ENCODE results near the gene EPB41L4B.

The EPB41L4B gene

DNA sequence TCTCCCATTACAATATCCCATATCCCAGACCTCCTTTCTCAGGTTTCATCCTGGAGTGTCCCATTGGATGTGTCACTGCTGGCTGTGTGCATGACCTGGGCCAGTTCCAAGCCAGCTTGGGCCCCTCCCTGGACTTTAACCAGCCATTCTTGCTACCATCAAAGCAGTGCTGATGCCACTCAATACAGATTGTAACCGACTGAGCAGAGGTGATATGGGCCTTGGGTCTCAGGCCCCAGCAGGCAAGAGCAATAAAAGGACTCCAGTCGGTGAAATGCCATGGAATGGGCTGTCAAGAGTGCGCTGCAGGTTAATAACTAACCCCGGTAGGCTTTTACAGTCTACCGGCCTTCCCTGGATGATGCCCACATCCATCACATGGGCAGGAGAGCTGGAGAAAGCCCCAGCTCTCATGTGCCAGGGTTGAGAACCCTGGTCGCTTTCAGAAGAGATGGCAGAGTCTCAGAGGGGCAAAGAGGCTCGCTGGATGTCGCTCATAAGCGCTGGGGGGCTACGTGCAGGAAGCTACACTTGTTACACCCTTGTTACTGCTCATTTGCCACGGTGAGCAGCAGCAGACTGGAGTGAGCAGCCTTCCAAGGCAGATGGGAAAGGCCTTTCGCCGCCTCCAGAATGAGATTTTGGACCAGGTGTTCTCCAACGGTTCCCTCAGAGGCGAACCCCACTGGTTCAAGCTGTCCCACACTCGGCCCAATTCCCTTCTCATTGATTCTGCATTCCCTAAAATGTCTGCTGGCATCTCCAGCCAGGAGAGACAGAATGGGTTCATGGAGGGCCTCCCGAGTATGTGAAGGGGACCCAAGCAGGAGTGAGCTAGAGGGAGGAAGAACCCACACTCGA is 13.2 kb downstream of the EPB41L4B start:
- peaks cover 6% of the 10 kb centered on the region for H3K4me1 ChIP-seq (ENCODE audit: control insufficient read depth, insufficient read depth, low read length)
- H3K27ac ChIP-seq (ENCODE audit: low read depth, low read length), result no peak overlapping the region
- no peak overlapping the region for H3K4me3 ChIP-seq (ENCODE audit: low read length)
- H3K36me3 ChIP-seq (ENCODE audit: control insufficient read depth, insufficient read depth, low read length), result no peaks in the 10 kb centered on the region
- no peaks in the 10 kb centered on the region for H3K27me3 ChIP-seq (ENCODE audit: control insufficient read depth, insufficient read depth, low read length)
- no peak overlapping the region for H3K9ac ChIP-seq (ENCODE audit: low read length)

GRCh38 chr9:109305801-109306200 is 15.1 kb downstream of the EPB41L4B start:
- Histone ChIP-seq H3K9ac (ENCODE audit: low read length) (no peak overlapping the region), H3K36me3 (ENCODE audit: control insufficient read depth, insufficient read depth, low read length) (no peaks in the 10 kb centered on the region), H3K4me3 (ENCODE audit: low read length) (no peak overlapping the region), H3K27ac (ENCODE audit: low read depth, low read length) (no peak overlapping the region), H3K4me1 (ENCODE audit: control insufficient read depth, insufficient read depth, low read length) (peaks cover 5% of the 10 kb centered on the region), H3K27me3 (ENCODE audit: control insufficient read depth, insufficient read depth, low read length) (no peaks in the 10 kb centered on the region)

GRCh38 chr9:109304347-109304746 is 16.5 kb downstream of the EPB41L4B start:
- H3K4me3 ChIP-seq (ENCODE audit: low read length), result no peak overlapping the region
- no peak overlapping the region for H3K27ac ChIP-seq (ENCODE audit: low read depth, low read length)
- no peak overlapping the region for H3K9ac ChIP-seq (ENCODE audit: low read length)

DNA sequence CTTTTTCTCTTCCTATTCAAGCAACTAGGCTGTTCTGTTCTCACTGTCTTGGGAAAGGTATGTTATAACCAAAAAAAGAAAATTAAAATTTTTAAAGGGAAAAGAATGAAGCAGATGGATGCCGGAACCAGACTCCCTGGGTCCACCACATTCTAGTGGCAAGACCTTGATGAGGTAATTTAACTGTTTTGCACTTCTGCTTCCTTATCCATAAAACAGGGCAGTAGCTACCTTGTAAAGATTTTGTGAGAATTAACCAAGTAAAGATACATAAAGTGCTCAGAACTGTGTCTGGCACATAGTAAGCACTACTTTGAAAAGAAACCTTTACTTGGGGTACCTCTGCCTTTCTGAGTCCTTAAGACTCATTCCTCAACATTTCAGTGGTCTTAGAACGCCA is 17.0 kb downstream of the EPB41L4B start:
- Histone ChIP-seq H3K4me3 (ENCODE audit: low read length) (no peak overlapping the region), H3K27me3 (ENCODE audit: control insufficient read depth, insufficient read depth, low read length) (no peaks in the 10 kb centered on the region), H3K4me1 (ENCODE audit: control insufficient read depth, insufficient read depth, low read length) (no peaks in the 10 kb centered on the region), H3K27ac (ENCODE audit: low read depth, low read length) (no peak overlapping the region), H3K36me3 (ENCODE audit: control insufficient read depth, insufficient read depth, low read length) (no peaks in the 10 kb centered on the region), H3K9ac (ENCODE audit: low read length) (no peak overlapping the region)

More at GRCh38 chr9:109304347-109304746, 16.5 kb downstream of the EPB41L4B start:
- no peaks in the 10 kb centered on the region for H3K27me3 ChIP-seq (ENCODE audit: control insufficient read depth, insufficient read depth, low read length)
- H3K36me3 ChIP-seq (ENCODE audit: control insufficient read depth, insufficient read depth, low read length), result no peaks in the 10 kb centered on the region
- no peaks in the 10 kb centered on the region for H3K4me1 ChIP-seq (ENCODE audit: control insufficient read depth, insufficient read depth, low read length)

GRCh38 chr9:109302606-109303005 is 18.3 kb downstream of the EPB41L4B start:
- no peak overlapping the region for H3K4me3 ChIP-seq (ENCODE audit: low read length)
- no peak overlapping the region for H3K27ac ChIP-seq (ENCODE audit: low read depth, low read length)
- H3K4me1 ChIP-seq (ENCODE audit: control insufficient read depth, insufficient read depth, low read length), result no peaks in the 10 kb centered on the region
- H3K36me3 ChIP-seq (ENCODE audit: control insufficient read depth, insufficient read depth, low read length), result no peaks in the 10 kb centered on the region
- H3K27me3 ChIP-seq (ENCODE audit: control insufficient read depth, insufficient read depth, low read length), result no peaks in the 10 kb centered on the region
- no peak overlapping the region for H3K9ac ChIP-seq (ENCODE audit: low read length)

- no peaks in the 10 kb centered on the region for H3K36me3 ChIP-seq (ENCODE audit: control insufficient read depth, insufficient read depth, low read length)
- H3K4me1 ChIP-seq (ENCODE audit: control insufficient read depth, insufficient read depth, low read length), result no peaks in the 10 kb centered on the region
- no peak overlapping the region for H3K9ac ChIP-seq (ENCODE audit: low read length)
- H3K27ac ChIP-seq (ENCODE audit: low read depth, low read length), result no peak overlapping the region
- no peaks in the 10 kb centered on the region for H3K27me3 ChIP-seq (ENCODE audit: control insufficient read depth, insufficient read depth, low read length)
- no peak overlapping the region for H3K4me3 ChIP-seq (ENCODE audit: low read length)
These were observed 19.8 kb downstream of the EPB41L4B start for GRCh38 chr9:109301012-109301411.

GRCh38 chr9:109299891-109300290 is 21.0 kb downstream of the EPB41L4B start:
- Histone ChIP-seq H3K4me3 (ENCODE audit: low read length) (no peak overlapping the region), H3K36me3 (ENCODE audit: control insufficient read depth, insufficient read depth, low read length) (no peaks in the 10 kb centered on the region), H3K4me1 (ENCODE audit: control insufficient read depth, insufficient read depth, low read length) (no peaks in the 10 kb centered on the region), H3K9ac (ENCODE audit: low read length) (no peak overlapping the region), H3K27me3 (ENCODE audit: control insufficient read depth, insufficient read depth, low read length) (no peaks in the 10 kb centered on the region), H3K27ac (ENCODE audit: low read depth, low read length) (no peak overlapping the region)

GRCh38 chr9:109297899-109298298 is 23.0 kb downstream of the EPB41L4B start:
- no peak overlapping the region for H3K9ac ChIP-seq (ENCODE audit: low read length)
- no peaks in the 10 kb centered on the region for H3K36me3 ChIP-seq (ENCODE audit: control insufficient read depth, insufficient read depth, low read length)
- no peak overlapping the region for H3K27ac ChIP-seq (ENCODE audit: low read depth, low read length)
- H3K4me1 ChIP-seq (ENCODE audit: control insufficient read depth, insufficient read depth, low read length), result no peaks in the 10 kb centered on the region
- H3K27me3 ChIP-seq (ENCODE audit: control insufficient read depth, insufficient read depth, low read length), result no peaks in the 10 kb centered on the region
- H3K4me3 ChIP-seq (ENCODE audit: low read length), result no peak overlapping the region

GRCh38 chr9:109295221-109296130 is 25.4 kb downstream of the EPB41L4B start:
- no peak overlapping the region for H3K27ac ChIP-seq (ENCODE audit: low read depth, low read length)
- H3K9ac ChIP-seq (ENCODE audit: low read length), result no peak overlapping the region
- H3K36me3 ChIP-seq (ENCODE audit: control insufficient read depth, insufficient read depth, low read length), result no peaks in the 10 kb centered on the region
- no peaks in the 10 kb centered on the region for H3K27me3 ChIP-seq (ENCODE audit: control insufficient read depth, insufficient read depth, low read length)
- no peaks in the 10 kb centered on the region for H3K4me1 ChIP-seq (ENCODE audit: control insufficient read depth, insufficient read depth, low read length)
- no peak overlapping the region for H3K4me3 ChIP-seq (ENCODE audit: low read length)

- Histone ChIP-seq H3K27me3 (ENCODE audit: control insufficient read depth, insufficient read depth, low read length) (no peaks in the 10 kb centered on the region), H3K4me3 (ENCODE audit: low read length) (no peak overlapping the region), H3K9ac (ENCODE audit: low read length) (no peak overlapping the region), H3K36me3 (ENCODE audit: control insufficient read depth, insufficient read depth, low read length) (no peaks in the 10 kb centered on the region), H3K27ac (ENCODE audit: low read depth, low read length) (no peak overlapping the region), H3K4me1 (ENCODE audit: control insufficient read depth, insufficient read depth, low read length) (peaks cover 2% of the 10 kb centered on the region)
These were observed 30.5 kb downstream of the EPB41L4B start for GRCh38 chr9:109290385-109290784.

- H3K4me3 ChIP-seq (ENCODE audit: low read length), result no peak overlapping the region
- no peaks in the 10 kb centered on the region for H3K36me3 ChIP-seq (ENCODE audit: control insufficient read depth, insufficient read depth, low read length)
- H3K27ac ChIP-seq (ENCODE audit: low read depth, low read length), result no peak overlapping the region
- H3K9ac ChIP-seq (ENCODE audit: low read length), result no peak overlapping the region
- H3K27me3 ChIP-seq (ENCODE audit: control insufficient read depth, insufficient read depth, low read length), result no peaks in the 10 kb centered on the region
- peaks cover 2% of the 10 kb centered on the region for H3K4me1 ChIP-seq (ENCODE audit: control insufficient read depth, insufficient read depth, low read length)
These were observed 30.9 kb downstream of the EPB41L4B start for GRCh38 chr9:109289931-109290330.

DNA sequence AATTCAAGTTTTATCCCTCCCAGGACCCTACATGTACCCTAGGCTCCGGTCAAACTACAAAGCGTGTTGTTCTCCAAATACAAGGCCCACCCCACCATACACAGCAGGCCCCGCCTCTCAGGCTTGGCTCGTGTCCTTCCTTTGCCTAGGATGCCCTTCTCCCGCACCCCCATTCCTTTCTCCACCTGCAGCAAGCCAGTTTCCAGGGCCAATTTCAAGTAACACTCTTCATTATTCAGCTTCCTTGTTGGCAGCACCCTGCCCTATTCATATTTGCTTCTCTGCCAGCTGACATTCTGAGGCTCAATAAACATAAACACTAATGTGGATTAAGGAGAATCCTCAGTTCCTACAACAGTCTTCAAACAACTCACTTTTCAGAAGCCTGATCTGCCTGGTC is 31.7 kb downstream of the EPB41L4B start:
- H3K36me3 ChIP-seq (ENCODE audit: control insufficient read depth, insufficient read depth, low read length), result no peaks in the 10 kb centered on the region
- no peaks in the 10 kb centered on the region for H3K27me3 ChIP-seq (ENCODE audit: control insufficient read depth, insufficient read depth, low read length)
- no peak overlapping the region for H3K27ac ChIP-seq (ENCODE audit: low read depth, low read length)
- no peak overlapping the region for H3K4me3 ChIP-seq (ENCODE audit: low read length)
- peaks cover 2% of the 10 kb centered on the region for H3K4me1 ChIP-seq (ENCODE audit: control insufficient read depth, insufficient read depth, low read length)
- no peak overlapping the region for H3K9ac ChIP-seq (ENCODE audit: low read length)

Data from rectal smooth muscle tissue (tissue), 1 donor.